Activated CD8-positive, alpha-beta T cell treated with anti-CD3 and anti-CD28 coated beads, Interleukin-2, amount 10 ng/mL, durations not matched to agents 7 days and 5 days (primary cell): ENCODE data around the gene MYRIP. TPM values are rescaled to one million over a fixed set of nuclear protein-coding genes. Genes with fewer than 3 reads are reported as not detected.

ENCODE experiments used
- ATAC-seq: fragments of 150-1000 bp; cut with Tn5 transposase; one replicate; pipeline ENCODE4 v1.10.0; 2021; ENCODE audit warnings: moderate library complexity
- CTCF ChIA-PET: fragments of 350-600 bp; sonication (Branson Sonifier 250); formaldehyde crosslinking; loops from one replicate; lab custom pipeline; 2021; ENCODE audit warnings: antibody characterized with exemption; lab: Charles Lee
- POLR2A ChIA-PET: fragments of 350-600 bp; sonication (Branson Sonifier 250); formaldehyde crosslinking; loops from one replicate; lab custom pipeline; 2021; ENCODE audit warnings: antibody characterized with exemption; lab: Charles Lee
- DNase-seq: peaks from one replicate; pipeline ENCODE4 v3.0.0-alpha.2; 2020
- H3K27ac Mint-ChIP-seq: one replicate; pipeline ENCODE4 v1.8.0; 2021; ENCODE audit warnings: mild to moderate bottlenecking, mixed read lengths
- H3K27me3 Mint-ChIP-seq: one replicate; pipeline ENCODE4 v1.8.0; 2021; ENCODE audit warnings: low read depth, mixed read lengths
- H3K36me3 Mint-ChIP-seq: one replicate; pipeline ENCODE4 v1.8.0; 2021; ENCODE audit warnings: low read depth, mixed read lengths
- H3K4me1 Mint-ChIP-seq: one replicate; pipeline ENCODE4 v1.8.0; 2021; ENCODE audit warnings: low read depth, mixed read lengths
- H3K4me3 Mint-ChIP-seq: one replicate; pipeline ENCODE4 v1.8.0; 2021; ENCODE audit warnings: mild to moderate bottlenecking, mixed read lengths
- H3K9me3 Mint-ChIP-seq: one replicate; pipeline ENCODE4 v1.8.0; 2022; ENCODE audit warnings: mixed read lengths; ENCODE audit not compliant: insufficient read depth
- total RNA-seq, 2 experiments: library from RNA; stranded (reverse); gene quantifications; one replicate each; pipeline ENCODE4 v1.2.3, GENCODE V29; 2021

MYRIP gene
- total RNA-seq, 2 experiments from 2014 or later = not detected

DNA sequence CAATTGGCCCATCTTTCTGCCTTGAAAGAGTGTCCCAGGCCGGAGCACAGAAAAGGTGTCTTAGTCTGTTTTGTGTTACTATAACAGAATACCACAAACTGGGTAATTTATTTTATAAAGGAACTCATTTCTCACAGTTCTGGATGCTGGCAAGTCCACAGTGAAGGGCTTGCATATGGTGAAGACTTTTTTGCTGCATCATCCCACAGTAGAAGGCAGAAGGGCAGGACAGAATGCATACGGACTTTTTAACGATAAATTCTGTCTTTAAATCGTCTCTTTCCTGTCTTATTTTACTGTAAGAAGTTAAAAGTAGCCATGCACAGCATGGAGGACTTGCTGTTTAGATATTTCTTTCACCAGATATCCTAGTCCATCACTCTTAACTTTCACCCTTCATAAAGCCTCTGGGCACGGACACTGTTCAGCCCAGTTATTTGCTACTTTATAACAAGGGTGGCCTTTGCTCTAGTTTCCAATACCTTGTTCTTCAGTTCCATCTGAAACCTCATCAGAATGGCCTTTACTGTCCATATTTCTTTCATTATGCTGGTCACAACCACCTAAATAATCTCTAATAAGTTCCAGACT is 489.8 kb downstream of the MYRIP start:
- Mint-ChIP-seq H3K36me3 (peaks cover 2% of the 10 kb centered on the region), H3K27ac (no peak overlapping the region), H3K4me1 (no peaks in the 10 kb centered on the region), H3K9me3 (no peaks in the 10 kb centered on the region), H3K4me3 (no peak overlapping the region), H3K27me3 (no peaks in the 10 kb centered on the region)
- DNase-seq (no peak), ATAC-seq (no peak)
- CTCF ChIA-PET = no interaction called here
- POLR2A ChIA-PET = no interaction called here

DNA sequence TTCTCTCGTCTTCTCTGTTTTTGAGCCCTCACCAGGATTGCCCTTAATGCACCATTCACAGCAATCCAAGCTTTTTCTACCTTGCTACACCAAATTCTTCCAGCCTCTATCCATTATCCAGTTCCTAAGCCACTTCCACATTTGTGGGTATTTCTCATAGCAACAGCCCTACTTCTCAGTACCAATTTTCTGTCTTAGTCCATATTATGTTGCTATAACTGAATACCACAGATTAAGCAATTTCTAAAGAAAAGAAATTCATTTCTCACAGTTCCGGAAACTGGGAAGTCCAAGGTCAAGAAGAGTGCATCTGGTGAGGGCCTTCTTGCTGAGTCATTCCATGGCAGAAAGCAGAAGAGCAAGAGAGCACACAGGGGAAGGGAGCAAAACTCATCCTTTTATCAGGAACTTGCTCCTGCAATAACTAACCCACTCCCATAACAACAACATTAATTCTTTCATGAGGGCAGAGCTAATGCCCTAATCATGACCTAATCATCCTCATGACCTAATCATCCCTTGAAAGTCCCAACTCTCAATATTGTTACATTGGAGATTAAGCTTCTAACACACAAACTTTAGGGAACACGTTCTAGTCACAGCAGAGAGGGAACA is 490.4 kb downstream of the MYRIP start:
- ChIA-PET CTCF (interaction anchor here (1.6 kb wide), 1 partner anchor 9 kb away, joined by 5 read pairs; the partner anchor contains the start of gene EIF1B), POLR2A (no interaction called here)
- Mint-ChIP-seq H3K9me3 (no peaks in the 10 kb centered on the region), H3K27me3 (no peaks in the 10 kb centered on the region), H3K4me3 (no peak overlapping the region), H3K4me1 (no peaks in the 10 kb centered on the region), H3K27ac (no peak overlapping the region), H3K36me3 (peaks cover 2% of the 10 kb centered on the region)
- no peak for DNase-seq
- no peak for ATAC-seq

GRCh38 chr3:40302784-40303183 is 493.4 kb downstream of the MYRIP start:
- Mint-ChIP-seq H3K27me3 (no peaks in the 10 kb centered on the region), H3K4me3 (no peak overlapping the region), H3K9me3 (no peaks in the 10 kb centered on the region), H3K27ac (no peak overlapping the region), H3K36me3 (peaks cover 2% of the 10 kb centered on the region), H3K4me1 (no peaks in the 10 kb centered on the region)
- ATAC-seq (no peak), DNase-seq (no peak)
- ChIA-PET POLR2A (no interaction called here), CTCF (no interaction called here)

- Mint-ChIP-seq H3K4me1 (peaks cover 8% of the 10 kb centered on the region), H3K27me3 (no peaks in the 10 kb centered on the region), H3K9me3 (no peaks in the 10 kb centered on the region), H3K4me3 (no peak overlapping the region), H3K36me3 (peaks cover 2% of the 10 kb centered on the region), H3K27ac (no peak overlapping the region)
- ATAC-seq = no peak
- no peak for DNase-seq
- ChIA-PET CTCF (interaction anchor here (0.6 to 1.6 kb wide), 4 partner anchors 13 to 113 kb away, joined by 3 to 9 read pairs (median 4); no protein-coding TSS in a partner anchor), POLR2A (no interaction called here)
These were observed 494.9 kb downstream of the MYRIP start for GRCh38 chr3:40304352-40304751.

DNA sequence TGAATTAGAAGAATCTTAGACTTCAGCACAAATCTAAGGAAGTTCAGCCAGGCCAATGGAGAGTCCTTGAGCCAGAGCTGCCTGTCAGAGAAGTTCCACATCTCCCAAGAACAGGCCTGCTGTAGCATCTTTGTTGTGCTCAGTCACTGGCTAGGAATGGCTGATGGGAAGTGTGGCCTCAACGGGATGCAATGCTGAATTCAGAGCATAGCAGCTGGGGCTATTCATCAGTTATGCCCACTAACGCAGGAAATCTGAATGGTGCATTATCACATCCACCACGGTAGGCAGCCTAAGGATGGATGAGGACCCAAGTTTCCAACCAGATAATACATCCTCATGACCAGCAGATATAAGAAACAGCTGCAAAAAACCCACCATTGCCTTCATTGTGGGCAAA is 496.9 kb downstream of the MYRIP start:
- Mint-ChIP-seq H3K9me3 (no peaks in the 10 kb centered on the region), H3K4me3 (no peak overlapping the region), H3K4me1 (peaks cover 14% of the 10 kb centered on the region), H3K27ac (no peak overlapping the region), H3K36me3 (peaks cover 13% of the 10 kb centered on the region), H3K27me3 (no peaks in the 10 kb centered on the region)
- no peak for ATAC-seq
- CTCF ChIA-PET = interaction anchor here (1.1 to 3.2 kb wide), 4 partner anchors 9 to 115 kb away, joined by 3 to 33 read pairs (median 10); no protein-coding TSS in a partner anchor
- POLR2A ChIA-PET = no interaction called here
- DNase-seq = no peak

- no peak for ATAC-seq
- H3K27ac Mint-ChIP-seq = no peak overlapping the region
These were observed 497.8 kb downstream of the MYRIP start for GRCh38 chr3:40307176-40307575.

DNA sequence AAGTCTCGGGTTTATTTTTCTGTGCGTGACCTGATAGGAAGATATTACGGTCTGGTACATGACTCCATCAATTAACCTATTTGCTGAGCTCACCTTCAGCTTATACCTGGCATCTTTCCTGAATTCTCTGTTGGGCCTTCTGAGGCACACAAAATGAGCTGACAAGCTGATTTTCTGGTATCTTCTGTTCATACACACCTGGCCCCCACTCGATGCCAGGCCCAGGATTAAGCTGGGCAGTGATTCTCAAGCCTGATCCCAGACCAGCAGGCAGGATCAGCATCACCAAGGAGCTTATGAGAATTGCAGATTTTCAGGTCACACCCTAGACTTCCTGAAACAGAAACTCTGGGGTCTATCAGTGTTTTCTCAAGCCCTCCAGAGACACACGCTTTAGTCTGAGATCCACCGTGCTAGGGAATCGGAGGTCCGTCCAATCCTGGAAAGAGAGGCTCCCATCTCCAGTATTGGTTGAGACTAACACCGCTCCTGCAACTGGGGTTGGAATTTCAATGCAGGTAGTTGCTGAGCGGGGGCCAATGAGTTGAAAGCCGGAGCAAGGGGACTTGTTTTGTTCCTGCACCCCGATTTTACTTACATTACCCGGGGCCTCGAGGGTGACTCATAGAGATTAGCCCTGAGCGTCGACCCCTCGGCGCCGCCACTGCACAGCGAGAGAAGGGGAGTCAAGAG is 499.5 kb downstream of the MYRIP start:
- Mint-ChIP-seq H3K4me1 (peaks cover 29% of the 10 kb centered on the region), H3K36me3 (peaks cover 36% of the 10 kb centered on the region), H3K4me3 (peak overlapping the region; percentile 100), H3K27me3 (no peaks in the 10 kb centered on the region), H3K27ac (peak overlapping the region; percentile 97), H3K9me3 (no peaks in the 10 kb centered on the region)
- ATAC-seq = peak; percentile 6
- ChIA-PET POLR2A (interaction anchor here (0.8 to 2.5 kb wide), 9 partner anchors 9 to 890 kb away, joined by 3 to 12 read pairs (median 3); partner anchors contain the start of gene CTNNB1), CTCF (interaction anchor here (0.6 to 3.2 kb wide), 18 partner anchors 8 to 1653 kb away, joined by 3 to 33 read pairs (median 5); partner anchors contain the start of gene ULK4)
- DNase-seq = no peak

More at GRCh38 chr3:40307176-40307575, 497.8 kb downstream of the MYRIP start:
- H3K4me3 Mint-ChIP-seq = no peak overlapping the region
- ChIA-PET POLR2A (no interaction called here), CTCF (interaction anchor here (1.1 to 3.2 kb wide), 6 partner anchors 10 to 115 kb away, joined by 3 to 33 read pairs (median 4); no protein-coding TSS in a partner anchor)
- H3K4me1 Mint-ChIP-seq = peaks cover 21% of the 10 kb centered on the region
- no peaks in the 10 kb centered on the region for H3K9me3 Mint-ChIP-seq
- H3K36me3 Mint-ChIP-seq = peaks cover 22% of the 10 kb centered on the region
- H3K27me3 Mint-ChIP-seq = no peaks in the 10 kb centered on the region
- no peak for DNase-seq

DNA sequence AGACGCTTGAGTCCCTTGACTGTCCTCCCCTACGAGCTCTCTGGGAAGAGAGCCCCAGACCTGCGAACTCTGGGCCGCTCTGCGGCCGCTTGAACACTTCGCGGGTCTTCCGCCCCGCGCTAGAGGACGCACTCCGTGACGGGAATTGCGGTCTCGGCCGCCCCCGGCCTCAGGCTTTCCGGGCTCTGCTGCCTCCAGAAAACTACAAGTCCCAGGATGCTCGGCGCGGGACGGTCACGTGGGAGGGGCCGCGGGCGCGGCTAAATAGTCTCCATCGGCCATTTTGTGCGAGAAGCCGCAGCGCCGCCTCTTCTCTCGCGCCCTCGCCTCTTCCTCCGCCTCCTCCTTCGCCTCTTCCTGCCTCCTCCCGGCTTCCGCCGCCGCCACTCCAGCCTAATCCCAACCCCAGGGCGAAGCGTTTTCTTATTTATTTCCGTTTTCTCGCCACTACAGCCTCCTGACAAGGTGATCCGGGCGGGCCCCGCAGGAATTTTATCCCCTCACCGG is 500.1 kb downstream of the MYRIP start, which contains the start of gene EIF1B:
EIF1B (plus strand) TSS at position 290 of the 507 bp plus-strand sequence. CDS start 235 bp downstream, outside the sequence.
- CTCF ChIA-PET = interaction anchor here (0.9 to 3.2 kb wide), 15 partner anchors 8 to 1652 kb away, joined by 3 to 33 read pairs (median 5); partner anchors contain the start of gene ULK4
- peak; percentile 92 for ATAC-seq
- POLR2A ChIA-PET = interaction anchor here (0.8 to 2.5 kb wide), 9 partner anchors 8 to 890 kb away, joined by 3 to 12 read pairs (median 4); partner anchors contain the start of gene CTNNB1
- Mint-ChIP-seq H3K27me3 (no peaks in the 10 kb centered on the region), H3K27ac (peak within 1 kb of the TSS; percentile 97), H3K9me3 (no peaks in the 10 kb centered on the region), H3K36me3 (peaks cover 41% of the 10 kb centered on the region), H3K4me3 (peak within 1 kb of the TSS; percentile 100), H3K4me1 (peaks cover 29% of the 10 kb centered on the region)
- DNase-seq = peak; percentile 98
